Esophagus muscularis mucosa (tissue), 4 donors: ENCODE results near the gene OTX2. TPM values are rescaled to one million over a fixed set of nuclear protein-coding genes. Genes with fewer than 3 reads are reported as not detected.

Experiments
- DNase-seq: peaks from one replicate; pipeline ENCODE4 v3.0.0-alpha.2; 2017; ENCODE audit errors: extremely low spot score
- H3K27ac ChIP-seq, 4 donors: fragments of 200-600 bp; sonication (generic); replicated peaks in 1 of 4; 1 replicate in 3 of 4; 2 replicates in 1 of 4; pipeline ENCODE4 v1.5.1; 2016 to 2019; ENCODE audit warnings: mild to moderate bottlenecking in 1 of 4
- H3K27me3 ChIP-seq, 4 donors: fragments of 200-600 bp; sonication (generic); one replicate each; pipeline versions ENCODE4 v1.5.1 to v1.6.0; 2016 to 2019
- H3K36me3 ChIP-seq, 4 donors: fragments of 200-600 bp; sonication (generic); one replicate each; pipeline ENCODE4 v1.5.1; 2016 to 2019
- H3K4me1 ChIP-seq, 4 donors: fragments of 200-600 bp; sonication (generic); one replicate each; pipeline ENCODE4 v1.5.1; 2016 to 2019
- H3K4me3 ChIP-seq, 4 donors: fragments of 200-600 bp; sonication (generic); 1 replicate in 2 of 4; 2 replicates in 2 of 4; pipeline ENCODE4 v1.5.1; 2016 to 2019; ENCODE audit warnings: mild to moderate bottlenecking in 4 of 4, moderate library complexity in 1 of 4
- H3K9me3 ChIP-seq, 4 donors: fragments of 200-600 bp; sonication (generic); 1 replicate in 3 of 4; 2 replicates in 1 of 4; pipeline ENCODE4 v1.5.1; 2016 to 2019
- EP300 ChIP-seq: sonication (generic); formaldehyde crosslinking; IDR thresholded peaks from one replicate; pipeline ENCODE4 v1.6.1; 2017; ENCODE audit warnings: antibody characterized with exemption
- POLR2A ChIP-seq: fragments of 450-650 bp; IDR thresholded peaks from one replicate; pipeline ENCODE4 v1.6.1; 2017; ENCODE audit warnings: antibody characterized with exemption, moderate library complexity, mild to moderate bottlenecking, low read depth
- POLR2AphosphoS5 ChIP-seq, 2 donors: sonication (generic); formaldehyde crosslinking; IDR thresholded peaks; one replicate each; pipeline ENCODE4 v1.6.1; 2017; ENCODE audit warnings: antibody characterized with exemption in 2 of 2
- WGBS: methylation state at CpG from one replicate; pipeline ENCODE4 v1.1.5; 2018; 5-methylcytosine and 5-hydroxymethylcytosine counted together
- intact Hi-C: fragments of 100-400 bp; cut with DNase I; formaldehyde crosslinking; loops from one replicate; pipeline ENCODE4 v1.15.1; 2023
- total RNA-seq, 4 donors: library from RNA; depleted of rRNA; stranded (reverse); fragments of >200 nt; gene quantifications; one replicate each; pipeline versions ENCODE4 v1.1.0 to v1.2.1, GENCODE V29; 2016
- TF ChIP-seq, protein P1 (sequence below), 3 experiments: fragments of 200-600 bp in 2 of 3; fragments of 450-650 bp in 1 of 3; sonication (generic) in 2 of 3; IDR thresholded peaks; one replicate each; pipeline ENCODE4 v1.5.1; 2017 to 2019; ENCODE audit warnings: antibody characterized with exemption in 3 of 3, mild to moderate bottlenecking in 2 of 3, moderate library complexity in 1 of 3

OTX2 gene
- total RNA-seq, 4 donors from 2014 or later: not detected

GRCh38 chr14:56840221-56840620 is 29.9 kb upstream of the OTX2 start:
- H3K36me3 ChIP-seq: no peaks in the 10 kb centered on the region
- 64% methylated on average over 6 of the region's 6 CpGs for WGBS
- TF ChIP-seq POLR2A (no peak), EP300 (no peak), POLR2AphosphoS5 (IDR thresholded peaks at IDR 0.05) (no peak)
- TF ChIP-seq, protein P1, sequence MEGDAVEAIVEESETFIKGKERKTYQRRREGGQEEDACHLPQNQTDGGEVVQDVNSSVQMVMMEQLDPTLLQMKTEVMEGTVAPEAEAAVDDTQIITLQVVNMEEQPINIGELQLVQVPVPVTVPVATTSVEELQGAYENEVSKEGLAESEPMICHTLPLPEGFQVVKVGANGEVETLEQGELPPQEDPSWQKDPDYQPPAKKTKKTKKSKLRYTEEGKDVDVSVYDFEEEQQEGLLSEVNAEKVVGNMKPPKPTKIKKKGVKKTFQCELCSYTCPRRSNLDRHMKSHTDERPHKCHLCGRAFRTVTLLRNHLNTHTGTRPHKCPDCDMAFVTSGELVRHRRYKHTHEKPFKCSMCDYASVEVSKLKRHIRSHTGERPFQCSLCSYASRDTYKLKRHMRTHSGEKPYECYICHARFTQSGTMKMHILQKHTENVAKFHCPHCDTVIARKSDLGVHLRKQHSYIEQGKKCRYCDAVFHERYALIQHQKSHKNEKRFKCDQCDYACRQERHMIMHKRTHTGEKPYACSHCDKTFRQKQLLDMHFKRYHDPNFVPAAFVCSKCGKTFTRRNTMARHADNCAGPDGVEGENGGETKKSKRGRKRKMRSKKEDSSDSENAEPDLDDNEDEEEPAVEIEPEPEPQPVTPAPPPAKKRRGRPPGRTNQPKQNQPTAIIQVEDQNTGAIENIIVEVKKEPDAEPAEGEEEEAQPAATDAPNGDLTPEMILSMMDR (IDR thresholded peaks at IDR 0.05): no peak
- intact Hi-C loops: no loop called here
- no peaks in the 10 kb centered on the region for H3K9me3 ChIP-seq
- H3K4me3 ChIP-seq: no peak overlapping the region
- no peak overlapping the region for H3K27ac ChIP-seq
- DNase-seq: no peak
- peaks cover 0 to 17% (median 0%) of the 10 kb centered on the region in 4 donors for H3K27me3 ChIP-seq
- H3K4me1 ChIP-seq: no peaks in the 10 kb centered on the region

- Histone ChIP-seq H3K27ac (no peak overlapping the region), H3K9me3 (no peaks in the 10 kb centered on the region), H3K36me3 (no peaks in the 10 kb centered on the region), H3K4me1 (no peaks in the 10 kb centered on the region), H3K4me3 (no peak overlapping the region), H3K27me3 (peaks cover 0 to 8% (median 0%) of the 10 kb centered on the region in 4 donors)
- no peak for DNase-seq
- 90% methylated on average over 4 of the region's 4 CpGs for WGBS
- intact Hi-C loops: no loop called here
- TF ChIP-seq, protein P1 (IDR thresholded peaks at IDR 0.05): no peak
- no peak for TF ChIP-seq POLR2A
- TF ChIP-seq EP300: no peak
- no peak for TF ChIP-seq POLR2AphosphoS5 (IDR thresholded peaks at IDR 0.05)
Observed at GRCh38 chr14:56829151-56829550, 18.9 kb upstream of the OTX2 start.

DNA sequence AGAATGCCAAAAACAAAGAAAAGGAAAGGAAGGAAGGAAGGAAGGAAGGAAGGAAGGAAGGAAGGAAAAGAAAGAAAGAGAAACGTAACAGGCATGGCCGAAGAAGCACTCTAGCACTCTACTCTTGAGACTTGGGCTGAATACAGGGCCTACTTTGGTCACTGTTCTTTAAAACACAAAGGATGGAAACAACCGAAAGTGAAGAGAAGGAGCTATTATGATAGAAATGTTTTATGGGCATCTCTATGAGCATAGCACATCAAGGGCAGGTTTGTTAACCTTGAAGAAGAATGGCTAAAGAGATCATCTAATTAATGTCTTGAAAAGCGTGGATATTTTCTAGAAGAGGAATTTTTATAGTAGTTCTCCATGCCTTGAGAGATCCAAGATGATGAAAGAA is 15.9 kb upstream of the OTX2 start:
- intact Hi-C loops: no loop called here
- H3K27ac ChIP-seq: no peak overlapping the region
- no peaks in the 10 kb centered on the region for H3K9me3 ChIP-seq
- H3K4me1 ChIP-seq: no peaks in the 10 kb centered on the region
- TF ChIP-seq POLR2A: no peak
- TF ChIP-seq POLR2AphosphoS5 (IDR thresholded peaks at IDR 0.05): no peak
- no peak for TF ChIP-seq EP300
- peaks cover 0 to 18% (median 0%) of the 10 kb centered on the region in 4 donors for H3K27me3 ChIP-seq
- DNase-seq: no peak
- H3K4me3 ChIP-seq: no peak overlapping the region
- WGBS: 73% methylated on average over 4 of the region's 4 CpGs
- H3K36me3 ChIP-seq: no peaks in the 10 kb centered on the region

GRCh38 chr14:56821805-56822610 is 11.7 kb upstream of the OTX2 start:
- Histone ChIP-seq H3K27ac (no peak overlapping the region), H3K36me3 (no peaks in the 10 kb centered on the region), H3K4me3 (no peak overlapping the region), H3K27me3 (peaks cover 0 to 58% (median 6%) of the 10 kb centered on the region in 4 donors), H3K4me1 (peaks cover 0 to 3% (median 0%) of the 10 kb centered on the region in 4 donors), H3K9me3 (no peaks in the 10 kb centered on the region)
- 55% methylated on average over 6 of the region's 6 CpGs for WGBS
- no peak for TF ChIP-seq EP300
- no peak for TF ChIP-seq POLR2A
- TF ChIP-seq, protein P1 (IDR thresholded peaks at IDR 0.05): no peak
- TF ChIP-seq POLR2AphosphoS5 (IDR thresholded peaks at IDR 0.05): no peak
- intact Hi-C loops: no loop called here
- no peak for DNase-seq

DNA sequence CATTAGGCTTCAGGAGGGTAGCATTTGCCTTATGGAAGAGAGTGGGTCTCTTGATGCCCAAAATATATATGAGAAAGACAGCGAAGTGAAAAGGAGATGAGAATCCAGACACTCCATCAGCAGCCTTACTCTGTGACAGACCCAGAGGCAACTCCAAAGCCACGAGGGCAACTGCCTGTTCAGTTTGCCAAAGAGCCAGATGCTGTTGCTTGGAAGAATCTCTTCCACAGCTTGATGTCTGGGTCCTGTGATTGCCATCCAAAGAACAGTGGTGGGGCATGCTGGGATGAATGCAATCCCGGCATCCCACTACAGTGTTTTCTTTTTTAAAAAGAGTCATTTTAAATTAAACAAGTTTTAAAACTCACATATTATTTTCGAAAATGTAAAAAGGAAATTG is 10.9 kb upstream of the OTX2 start:
- H3K36me3 ChIP-seq: no peaks in the 10 kb centered on the region
- TF ChIP-seq POLR2AphosphoS5 (IDR thresholded peaks at IDR 0.05) (no peak), POLR2A (no peak), EP300 (no peak)
- TF ChIP-seq, protein P1 (IDR thresholded peaks at IDR 0.05): no peak
- H3K27ac ChIP-seq: no peak overlapping the region
- H3K4me3 ChIP-seq: no peak overlapping the region
- DNase-seq: no peak
- H3K9me3 ChIP-seq: no peaks in the 10 kb centered on the region
- intact Hi-C loops: no loop called here
- 51% methylated on average over 4 of the region's 4 CpGs for whole genome bisulfite sequencing
- peaks cover 0 to 10% (median 3%) of the 10 kb centered on the region in 4 donors for H3K4me1 ChIP-seq
- H3K27me3 ChIP-seq: peaks cover 0 to 66% (median 13%) of the 10 kb centered on the region in 4 donors
